Measurements from ENCODE around the gene PRKG1. TPM values are rescaled to one million over a fixed set of nuclear protein-coding genes. Genes with fewer than 3 reads are reported as not detected.
A peak's percentile ranks its signal among the peaks of the same experiment; 100 is the strongest.

The PRKG1 gene
- total RNA-seq, 1 experiment from 2014 or later, result 16.5 TPM

- peaks cover 35% of the 10 kb centered on the region for H3K4me1 Mint-ChIP-seq
- POLR2A ChIA-PET, result no interaction called here
- H3K27me3 Mint-ChIP-seq (ENCODE audit: low read depth), result peaks cover 3% of the 10 kb centered on the region; the same call in 1 of the 2 replicates
- no peak overlapping the region for H3K27ac Mint-ChIP-seq
- CTCF ChIA-PET, result no interaction called here
- H3K36me3 Mint-ChIP-seq, result no peaks in the 10 kb centered on the region
- ATAC-seq (peak; percentile 61), DNase-seq (ENCODE audit: low spot score) (no peak)
- TF ChIP-seq IRF1 (CRISPR knock-in tag; IDR thresholded peaks at IDR 0.05), result no peak
- no peak for TF ChIP-seq ZNF263 (CRISPR knock-in tag; IDR thresholded peaks at IDR 0.05; ENCODE audit: low read depth)
- TF ChIP-seq GRHL2 (CRISPR knock-in tag; IDR thresholded peaks at IDR 0.05; ENCODE audit: insufficient replicate concordance, severe bottlenecking), result no peak
- TF ChIP-seq RELA (CRISPR knock-in tag; IDR thresholded peaks at IDR 0.05; ENCODE audit: borderline replicate concordance), result no peak
- TF ChIP-seq, protein P1, sequence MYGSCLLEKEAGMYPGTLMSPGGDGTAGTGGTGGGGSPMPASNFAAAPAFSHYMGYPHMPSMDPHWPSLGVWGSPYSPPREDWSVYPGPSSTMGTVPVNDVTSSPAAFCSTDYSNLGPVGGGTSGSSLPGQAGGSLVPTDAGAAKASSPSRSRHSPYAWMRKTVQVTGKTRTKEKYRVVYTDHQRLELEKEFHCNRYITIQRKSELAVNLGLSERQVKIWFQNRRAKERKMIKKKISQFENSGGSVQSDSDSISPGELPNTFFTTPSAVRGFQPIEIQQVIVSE (CRISPR knock-in tag; IDR thresholded peaks at IDR 0.05; ENCODE audit: borderline replicate concordance), result no peak
- TF ChIP-seq SMAD4 (CRISPR knock-in tag; IDR thresholded peaks at IDR 0.05), result no peak
- TF ChIP-seq, protein P2, sequence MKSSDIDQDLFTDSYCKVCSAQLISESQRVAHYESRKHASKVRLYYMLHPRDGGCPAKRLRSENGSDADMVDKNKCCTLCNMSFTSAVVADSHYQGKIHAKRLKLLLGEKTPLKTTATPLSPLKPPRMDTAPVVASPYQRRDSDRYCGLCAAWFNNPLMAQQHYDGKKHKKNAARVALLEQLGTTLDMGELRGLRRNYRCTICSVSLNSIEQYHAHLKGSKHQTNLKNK (CRISPR knock-in tag; IDR thresholded peaks at IDR 0.05), result no peak
- no peak for TF ChIP-seq FOXK1 (CRISPR knock-in tag; IDR thresholded peaks at IDR 0.05)
- TF ChIP-seq, protein P3, sequence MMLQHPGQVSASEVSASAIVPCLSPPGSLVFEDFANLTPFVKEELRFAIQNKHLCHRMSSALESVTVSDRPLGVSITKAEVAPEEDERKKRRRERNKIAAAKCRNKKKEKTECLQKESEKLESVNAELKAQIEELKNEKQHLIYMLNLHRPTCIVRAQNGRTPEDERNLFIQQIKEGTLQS (CRISPR knock-in tag; conservative IDR thresholded peaks at IDR 0.05), result no peak
- TF ChIP-seq ELF4 (CRISPR knock-in tag; IDR thresholded peaks at IDR 0.05; ENCODE audit: low read depth), result no peak
- no peaks in the 10 kb centered on the region for H3K9me3 Mint-ChIP-seq
- no peak overlapping the region for H3K4me3 Mint-ChIP-seq
Measured at GRCh38 chr10:51588984-51589383, 514.7 kb downstream of the PRKG1 start.

- no peaks in the 10 kb centered on the region for H3K9me3 Mint-ChIP-seq
- no peaks in the 10 kb centered on the region for H3K36me3 Mint-ChIP-seq
- TF ChIP-seq JAZF1 (CRISPR knock-in tag; IDR thresholded peaks at IDR 0.05), result no peak
- no peak for TF ChIP-seq GTF2I (CRISPR knock-in tag; conservative IDR thresholded peaks at IDR 0.05)
- TF ChIP-seq, protein P4, sequence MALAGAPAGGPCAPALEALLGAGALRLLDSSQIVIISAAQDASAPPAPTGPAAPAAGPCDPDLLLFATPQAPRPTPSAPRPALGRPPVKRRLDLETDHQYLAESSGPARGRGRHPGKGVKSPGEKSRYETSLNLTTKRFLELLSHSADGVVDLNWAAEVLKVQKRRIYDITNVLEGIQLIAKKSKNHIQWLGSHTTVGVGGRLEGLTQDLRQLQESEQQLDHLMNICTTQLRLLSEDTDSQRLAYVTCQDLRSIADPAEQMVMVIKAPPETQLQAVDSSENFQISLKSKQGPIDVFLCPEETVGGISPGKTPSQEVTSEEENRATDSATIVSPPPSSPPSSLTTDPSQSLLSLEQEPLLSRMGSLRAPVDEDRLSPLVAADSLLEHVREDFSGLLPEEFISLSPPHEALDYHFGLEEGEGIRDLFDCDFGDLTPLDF (CRISPR knock-in tag; IDR thresholded peaks at IDR 0.05), result no peak
- no peak for TF ChIP-seq NFYB (CRISPR knock-in tag; conservative IDR thresholded peaks at IDR 0.05; ENCODE audit: low read depth)
- TF ChIP-seq E2F5 (CRISPR knock-in tag; IDR thresholded peaks at IDR 0.05), result no peak
- no peak for TF ChIP-seq OVOL2 (CRISPR knock-in tag; IDR thresholded peaks at IDR 0.05; ENCODE audit: borderline replicate concordance)
- no peak for TF ChIP-seq ATF1 (CRISPR knock-in tag; IDR thresholded peaks at IDR 0.05)
- TF ChIP-seq EMX1 (CRISPR knock-in tag; IDR thresholded peaks at IDR 0.05), result no peak
- ATAC-seq (0 out of 2 replicates have a peak, but pooled peaks have one; percentile 36), DNase-seq (ENCODE audit: low spot score) (no peak)
- POLR2A ChIA-PET, result no interaction called here
- no peak overlapping the region for H3K27ac Mint-ChIP-seq
- H3K4me3 Mint-ChIP-seq, result peak overlapping the region; percentile 0; the same call in 1 of the 2 replicates
- peaks cover 3% of the 10 kb centered on the region; the same call in 1 of the 2 replicates for H3K27me3 Mint-ChIP-seq (ENCODE audit: low read depth)
- peaks cover 35% of the 10 kb centered on the region for H3K4me1 Mint-ChIP-seq
- CTCF ChIA-PET, result no interaction called here
Measured at GRCh38 chr10:51590818-51591217, 516.5 kb downstream of the PRKG1 start.

DNA sequence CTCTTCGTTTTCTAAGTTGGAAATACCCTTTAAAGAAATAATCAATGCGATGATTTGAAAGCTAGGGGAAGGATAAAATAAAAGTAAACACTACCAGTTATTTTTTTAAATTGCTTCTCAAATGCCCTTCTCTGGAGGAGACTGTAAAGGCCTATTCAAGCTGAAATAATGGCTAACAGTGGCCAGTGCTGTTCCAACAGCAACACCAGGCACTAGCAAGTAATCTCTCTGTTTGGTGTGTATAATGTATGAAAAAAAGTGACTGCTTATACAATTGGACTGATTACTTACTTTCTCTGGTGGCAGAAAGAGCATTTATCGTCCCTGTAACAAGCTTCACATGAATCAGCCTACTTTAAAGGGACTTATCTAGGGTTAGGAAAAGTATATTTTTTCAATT, 522.4 kb downstream of the PRKG1 start:
- H3K27me3 Mint-ChIP-seq (ENCODE audit: low read depth), result no peaks in the 10 kb centered on the region
- TF ChIP-seq ELF4 (CRISPR knock-in tag; IDR thresholded peaks at IDR 0.05; ENCODE audit: low read depth) (no peak), ZNF671 (CRISPR knock-in tag; IDR thresholded peaks at IDR 0.05) (no peak), FOXP4 (CRISPR knock-in tag; IDR thresholded peaks at IDR 0.05) (no peak), GRHL2 (CRISPR knock-in tag; IDR thresholded peaks at IDR 0.05; ENCODE audit: insufficient replicate concordance, severe bottlenecking) (no peak)
- TF ChIP-seq, protein P5, sequence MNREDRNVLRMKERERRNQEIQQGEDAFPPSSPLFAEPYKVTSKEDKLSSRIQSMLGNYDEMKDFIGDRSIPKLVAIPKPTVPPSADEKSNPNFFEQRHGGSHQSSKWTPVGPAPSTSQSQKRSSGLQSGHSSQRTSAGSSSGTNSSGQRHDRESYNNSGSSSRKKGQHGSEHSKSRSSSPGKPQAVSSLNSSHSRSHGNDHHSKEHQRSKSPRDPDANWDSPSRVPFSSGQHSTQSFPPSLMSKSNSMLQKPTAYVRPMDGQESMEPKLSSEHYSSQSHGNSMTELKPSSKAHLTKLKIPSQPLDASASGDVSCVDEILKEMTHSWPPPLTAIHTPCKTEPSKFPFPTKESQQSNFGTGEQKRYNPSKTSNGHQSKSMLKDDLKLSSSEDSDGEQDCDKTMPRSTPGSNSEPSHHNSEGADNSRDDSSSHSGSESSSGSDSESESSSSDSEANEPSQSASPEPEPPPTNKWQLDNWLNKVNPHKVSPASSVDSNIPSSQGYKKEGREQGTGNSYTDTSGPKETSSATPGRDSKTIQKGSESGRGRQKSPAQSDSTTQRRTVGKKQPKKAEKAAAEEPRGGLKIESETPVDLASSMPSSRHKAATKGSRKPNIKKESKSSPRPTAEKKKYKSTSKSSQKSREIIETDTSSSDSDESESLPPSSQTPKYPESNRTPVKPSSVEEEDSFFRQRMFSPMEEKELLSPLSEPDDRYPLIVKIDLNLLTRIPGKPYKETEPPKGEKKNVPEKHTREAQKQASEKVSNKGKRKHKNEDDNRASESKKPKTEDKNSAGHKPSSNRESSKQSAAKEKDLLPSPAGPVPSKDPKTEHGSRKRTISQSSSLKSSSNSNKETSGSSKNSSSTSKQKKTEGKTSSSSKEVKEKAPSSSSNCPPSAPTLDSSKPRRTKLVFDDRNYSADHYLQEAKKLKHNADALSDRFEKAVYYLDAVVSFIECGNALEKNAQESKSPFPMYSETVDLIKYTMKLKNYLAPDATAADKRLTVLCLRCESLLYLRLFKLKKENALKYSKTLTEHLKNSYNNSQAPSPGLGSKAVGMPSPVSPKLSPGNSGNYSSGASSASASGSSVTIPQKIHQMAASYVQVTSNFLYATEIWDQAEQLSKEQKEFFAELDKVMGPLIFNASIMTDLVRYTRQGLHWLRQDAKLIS (CRISPR knock-in tag; IDR thresholded peaks at IDR 0.05; ENCODE audit: borderline replicate concordance), result no peak

More for the DNA sequence above, 522.4 kb downstream of the PRKG1 start:
- no peaks in the 10 kb centered on the region for H3K9me3 Mint-ChIP-seq
- no peak for DNase-seq (ENCODE audit: low spot score)
- no peak overlapping the region for H3K27ac Mint-ChIP-seq
- ChIA-PET CTCF (no interaction called here), POLR2A (no interaction called here)
- H3K36me3 Mint-ChIP-seq, result no peaks in the 10 kb centered on the region
- no peak for ATAC-seq
- H3K4me3 Mint-ChIP-seq, result no peak overlapping the region
- peaks cover 11% of the 10 kb centered on the region; the same call in 1 of the 2 replicates for H3K4me1 Mint-ChIP-seq

Measured in WTC11 (cell line).